Cardiac muscle cell (in vitro differentiated cells and primary cell): ENCODE measurements around the gene SHANK1. TPM values are rescaled to one million over a fixed set of nuclear protein-coding genes. Genes with fewer than 3 reads are reported as not detected.

Source experiments
- DNase-seq, 2 donors: peaks; one replicate each; pipeline versions ENCODE4 v3.0.0 to v3.0.0-alpha.2; 2010 to 2017; ENCODE audit warnings: low read depth in 1 of 2, low spot score in 1 of 2
- H3K27ac ChIP-seq: fragments of 200-600 bp; sonication (generic); 2 replicates; pipeline ENCODE4 v1.5.1; 2016
- H3K27me3 ChIP-seq: fragments of 200-600 bp; sonication (generic); 2 replicates; pipeline ENCODE4 v1.6.0; 2016; ENCODE audit warnings: control low read depth
- H3K36me3 ChIP-seq: fragments of 200-600 bp; sonication (generic); 2 replicates; pipeline ENCODE4 v1.5.1; 2016; ENCODE audit warnings: control low read depth
- H3K4me1 ChIP-seq: fragments of 200-600 bp; sonication (generic); 2 replicates; pipeline ENCODE4 v1.8.1; 2017; ENCODE audit warnings: low read depth, mild to moderate bottlenecking, mixed run types
- H3K4me3 ChIP-seq: fragments of 200-600 bp; sonication (generic); 2 replicates; pipeline ENCODE4 v1.5.1; 2016; ENCODE audit warnings: mild to moderate bottlenecking
- H3K9me3 ChIP-seq: fragments of 200-600 bp; sonication (generic); 2 replicates; pipeline ENCODE4 v1.5.1; 2017; ENCODE audit warnings: low read depth, mild to moderate bottlenecking, control low read depth
- polyA plus RNA-seq: library from polyadenylated mRNA; unstranded; fragments of >200 nt; fragmentation: Nextera tagmentation; extraction: Ambion mirVana; gene quantifications from 2 replicates; pipeline ENCODE4 v1.2.1, GENCODE V29; 2016
- total RNA-seq: library from RNA; depleted of rRNA; stranded (reverse); fragments of >200 nt; gene quantifications from 2 replicates; pipeline ENCODE4 v1.2.3, GENCODE V29; 2016
- TF ChIP-seq, protein P1 (sequence below): IDR thresholded peaks from 2 replicates; pipeline ENCODE4 v1.5.1; 2012; ENCODE audit warnings: low read depth, mild to moderate bottlenecking, low read length

Gene SHANK1
- total and polyA plus RNA-seq, 2 experiments from 2014 or later: 0.71 to 2.9 TPM

DNA sequence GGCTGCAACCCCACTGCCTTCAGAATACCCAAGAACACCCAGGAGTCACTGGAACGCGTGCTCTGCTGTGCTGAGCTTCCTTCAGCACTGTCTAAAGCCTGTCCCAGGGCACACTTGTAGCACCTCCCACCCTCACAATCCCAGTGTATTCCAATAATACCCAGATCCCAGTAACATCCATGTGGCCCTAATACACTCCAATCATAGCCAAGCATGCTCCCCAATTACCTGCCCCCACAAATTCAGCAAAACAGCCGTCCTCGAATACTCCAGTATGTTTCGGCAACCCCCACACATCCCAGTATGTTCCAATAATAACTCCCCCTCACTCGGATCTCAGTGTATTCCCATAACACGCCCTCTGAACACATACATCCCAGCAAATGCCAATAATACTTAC is 29.2 kb downstream of the SHANK1 start:
- Histone ChIP-seq H3K9me3 (no peaks in the 10 kb centered on the region), H3K27ac (no peak overlapping the region), H3K4me1 (no peaks in the 10 kb centered on the region), H3K27me3 (peaks cover 100% of the 10 kb centered on the region), H3K36me3 (no peaks in the 10 kb centered on the region), H3K4me3 (no peak overlapping the region)
- no peak for DNase-seq
- TF ChIP-seq, protein P1, sequence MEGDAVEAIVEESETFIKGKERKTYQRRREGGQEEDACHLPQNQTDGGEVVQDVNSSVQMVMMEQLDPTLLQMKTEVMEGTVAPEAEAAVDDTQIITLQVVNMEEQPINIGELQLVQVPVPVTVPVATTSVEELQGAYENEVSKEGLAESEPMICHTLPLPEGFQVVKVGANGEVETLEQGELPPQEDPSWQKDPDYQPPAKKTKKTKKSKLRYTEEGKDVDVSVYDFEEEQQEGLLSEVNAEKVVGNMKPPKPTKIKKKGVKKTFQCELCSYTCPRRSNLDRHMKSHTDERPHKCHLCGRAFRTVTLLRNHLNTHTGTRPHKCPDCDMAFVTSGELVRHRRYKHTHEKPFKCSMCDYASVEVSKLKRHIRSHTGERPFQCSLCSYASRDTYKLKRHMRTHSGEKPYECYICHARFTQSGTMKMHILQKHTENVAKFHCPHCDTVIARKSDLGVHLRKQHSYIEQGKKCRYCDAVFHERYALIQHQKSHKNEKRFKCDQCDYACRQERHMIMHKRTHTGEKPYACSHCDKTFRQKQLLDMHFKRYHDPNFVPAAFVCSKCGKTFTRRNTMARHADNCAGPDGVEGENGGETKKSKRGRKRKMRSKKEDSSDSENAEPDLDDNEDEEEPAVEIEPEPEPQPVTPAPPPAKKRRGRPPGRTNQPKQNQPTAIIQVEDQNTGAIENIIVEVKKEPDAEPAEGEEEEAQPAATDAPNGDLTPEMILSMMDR: no peak

- no peak overlapping the region for H3K27ac ChIP-seq
- H3K4me3 ChIP-seq: no peak overlapping the region
- H3K36me3 ChIP-seq: no peaks in the 10 kb centered on the region
- no peaks in the 10 kb centered on the region for H3K9me3 ChIP-seq
- no peak for DNase-seq
- TF ChIP-seq, protein P1: no peak
- peaks cover 100% of the 10 kb centered on the region for H3K27me3 ChIP-seq
- H3K4me1 ChIP-seq: no peaks in the 10 kb centered on the region
These were observed 30.8 kb downstream of the SHANK1 start for GRCh38 chr19:50688766-50689165.

DNA sequence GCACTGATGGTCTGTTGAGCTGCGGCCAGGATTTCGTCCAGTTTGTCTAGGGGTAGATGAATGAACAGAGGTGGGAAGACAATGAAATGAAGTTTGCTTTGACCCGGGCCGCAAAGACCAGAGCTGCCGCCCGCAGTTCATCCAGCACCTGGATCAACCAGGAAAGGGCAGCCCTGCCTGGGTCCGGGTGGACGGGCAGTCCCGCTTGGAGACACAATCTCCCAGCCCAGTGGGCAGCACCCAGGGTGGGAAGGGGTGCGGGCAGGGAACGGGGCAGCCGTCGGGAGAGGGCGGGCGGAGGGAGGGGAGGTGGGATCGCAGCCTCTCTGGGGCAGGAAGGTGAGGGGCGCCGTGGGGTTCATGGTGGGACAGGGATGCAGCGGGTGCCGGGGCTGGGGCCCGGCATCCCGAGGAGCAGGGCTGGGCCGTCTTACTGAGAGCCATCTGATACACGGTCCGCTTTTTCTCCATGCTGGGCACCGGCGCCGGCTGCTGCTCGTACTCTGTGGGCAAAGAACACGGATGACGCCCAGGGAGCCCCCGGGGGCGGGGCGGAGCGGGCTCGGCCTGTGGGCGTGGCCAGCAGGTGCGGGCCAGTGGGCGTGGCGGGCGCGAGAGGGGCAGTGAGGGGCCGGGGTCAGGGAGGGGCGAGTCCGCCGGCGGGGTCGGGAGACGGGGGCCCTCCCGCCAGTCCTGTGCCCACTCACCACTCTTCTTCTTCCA is 33.1 kb downstream of the SHANK1 start:
- Histone ChIP-seq H3K9me3 (no peaks in the 10 kb centered on the region), H3K4me1 (no peaks in the 10 kb centered on the region), H3K27ac (no peak overlapping the region), H3K4me3 (no peak overlapping the region), H3K36me3 (no peaks in the 10 kb centered on the region), H3K27me3 (peaks cover 97% of the 10 kb centered on the region)
- TF ChIP-seq, protein P1: no peak
- no peak for DNase-seq

- H3K4me1 ChIP-seq: no peaks in the 10 kb centered on the region
- no peaks in the 10 kb centered on the region for H3K9me3 ChIP-seq
- TF ChIP-seq, protein P1: no peak
- no peak overlapping the region for H3K4me3 ChIP-seq
- DNase-seq: peak; percentile 79 to 84
- no peaks in the 10 kb centered on the region for H3K36me3 ChIP-seq
- peaks cover 46% of the 10 kb centered on the region for H3K27me3 ChIP-seq
- no peak overlapping the region for H3K27ac ChIP-seq
These were observed 40.2 kb downstream of the SHANK1 start for GRCh38 chr19:50679177-50680125.

- Histone ChIP-seq H3K4me3 (no peak overlapping the region), H3K4me1 (no peaks in the 10 kb centered on the region), H3K36me3 (no peaks in the 10 kb centered on the region), H3K9me3 (no peaks in the 10 kb centered on the region), H3K27me3 (peaks cover 37% of the 10 kb centered on the region), H3K27ac (no peak overlapping the region)
- DNase-seq: no peak
- TF ChIP-seq, protein P1: no peak
These were observed 41.3 kb downstream of the SHANK1 start for GRCh38 chr19:50678323-50678722.
